Right cardiac atrium (tissue), 5 donors: Measurements from ENCODE around the gene DDX10. TPM values are rescaled to one million over a fixed set of nuclear protein-coding genes. Genes with fewer than 3 reads are reported as not detected.

Experiments
- ATAC-seq, 2 donors: fragments of 200-7000 bp; cut with Tn5 transposase; one replicate each; pipeline versions ENCODE4 v1.8.0 to v1.9.1; 2020; ENCODE audit warnings: moderate library complexity in 2 of 2, mild to moderate bottlenecking in 1 of 2
- DNase-seq, 3 donors: peaks; one replicate each; pipeline ENCODE4 v3.0.0-alpha.2; 2020
- H3K27ac ChIP-seq: one replicate; pipeline ENCODE4 v1.5.1; 2013; ENCODE audit warnings: mild to moderate bottlenecking, low read length, control low read depth, moderate library complexity
- H3K27me3 ChIP-seq: one replicate; pipeline ENCODE4 v1.6.1; 2013; ENCODE audit not compliant: control insufficient read depth, insufficient read depth
- H3K4me1 ChIP-seq: one replicate; pipeline ENCODE4 v1.6.1; 2013; ENCODE audit warnings: low read length; ENCODE audit not compliant: control insufficient read depth, insufficient read depth
- H3K4me3 ChIP-seq: one replicate; pipeline ENCODE4 v1.5.1; 2013; ENCODE audit warnings: low read length, control low read depth
- H3K9me3 ChIP-seq: one replicate; pipeline ENCODE4 v1.6.1; 2013; ENCODE audit warnings: low read length; ENCODE audit not compliant: control insufficient read depth
- WGBS: extraction: QIAGEN DNeasy Blood & Tissue Kit; methylation state at CpG from one replicate; pipeline ENCODE4 v1.1.7; 2013; 5-methylcytosine and 5-hydroxymethylcytosine counted together
- intact Hi-C, 4 donors: fragments of 100-400 bp; cut with DNase I; formaldehyde crosslinking; loops; one replicate each; pipeline versions ENCODE4 v1.11.0 to v1.14.0; 2022 to 2023
- polyA plus RNA-seq: library from polyadenylated mRNA; stranded (reverse); fragments of 200-250 nt; gene quantifications from one replicate; pipeline ENCODE4 v1.2.3, GENCODE V29; 2013
- total RNA-seq, 4 donors: library from RNA; stranded (reverse); fragmentation: NEBNext Ultra II Directional; extraction: Animal tissue kit (Norgen Biotek cat#: 25700); gene quantifications; one replicate each; pipeline ENCODE4 v1.2.1, GENCODE V29; 2021
- donor health status: healthy with polysubstance abuse.
- donor health status: DM: no; HTN: yes; CAD: no.
- donor health status: DM: no; HTN: no; CAD: no.
- donor health status: DM: no; HTN: yes; CAD: no; lungs with severe emphysema.
- donor health status: DM: yes; HTN: yes; CAD: no.

The DDX10 gene
- total and polyA plus RNA-seq, 5 donors: 13.2 to 20.2 (median 14.9) TPM

DNA sequence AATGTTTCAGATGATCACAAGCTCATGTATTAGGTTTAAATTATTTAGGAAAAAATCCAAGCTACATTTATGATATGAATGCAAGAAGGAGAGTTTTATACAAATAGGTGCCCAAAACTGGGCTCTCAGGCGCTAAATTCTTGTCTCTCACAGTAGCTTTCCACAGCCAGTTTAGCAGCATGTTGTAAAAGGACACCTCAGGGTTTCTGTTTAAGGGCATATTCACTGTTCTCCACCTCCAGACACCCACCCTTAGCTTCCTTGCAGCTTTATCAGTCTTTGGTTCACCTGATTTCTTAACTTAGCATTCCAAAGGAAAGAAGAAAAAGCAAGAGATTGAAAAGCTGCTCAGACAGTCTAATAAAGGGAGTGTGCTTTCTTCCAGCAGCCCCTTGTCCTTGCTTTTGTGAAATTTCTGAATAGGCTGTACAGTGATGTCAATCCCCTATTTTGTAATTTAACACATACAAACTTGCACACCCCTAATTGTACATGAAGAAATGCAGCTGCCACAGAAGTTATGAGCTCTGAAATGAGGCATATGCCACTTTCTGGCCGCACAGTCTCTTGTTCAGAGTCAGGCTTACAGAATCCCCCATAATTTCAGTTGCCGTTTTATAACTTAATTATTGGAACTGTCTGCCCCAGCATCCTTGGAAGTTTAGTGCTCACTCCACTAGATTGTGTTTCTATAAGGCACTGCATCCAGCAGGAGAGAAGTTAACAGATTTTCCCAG is 262.1 kb downstream of the DDX10 start:
- Histone ChIP-seq H3K4me1 (no peaks in the 10 kb centered on the region), H3K27me3 (no peaks in the 10 kb centered on the region), H3K4me3 (no peak overlapping the region), H3K27ac (no peak overlapping the region), H3K9me3 (no peaks in the 10 kb centered on the region)
- WGBS: 87% methylated on average over 3 of the region's 3 CpGs
- DNase-seq (no peak), ATAC-seq (no peak)
- intact Hi-C loops: no loop called here

DNA sequence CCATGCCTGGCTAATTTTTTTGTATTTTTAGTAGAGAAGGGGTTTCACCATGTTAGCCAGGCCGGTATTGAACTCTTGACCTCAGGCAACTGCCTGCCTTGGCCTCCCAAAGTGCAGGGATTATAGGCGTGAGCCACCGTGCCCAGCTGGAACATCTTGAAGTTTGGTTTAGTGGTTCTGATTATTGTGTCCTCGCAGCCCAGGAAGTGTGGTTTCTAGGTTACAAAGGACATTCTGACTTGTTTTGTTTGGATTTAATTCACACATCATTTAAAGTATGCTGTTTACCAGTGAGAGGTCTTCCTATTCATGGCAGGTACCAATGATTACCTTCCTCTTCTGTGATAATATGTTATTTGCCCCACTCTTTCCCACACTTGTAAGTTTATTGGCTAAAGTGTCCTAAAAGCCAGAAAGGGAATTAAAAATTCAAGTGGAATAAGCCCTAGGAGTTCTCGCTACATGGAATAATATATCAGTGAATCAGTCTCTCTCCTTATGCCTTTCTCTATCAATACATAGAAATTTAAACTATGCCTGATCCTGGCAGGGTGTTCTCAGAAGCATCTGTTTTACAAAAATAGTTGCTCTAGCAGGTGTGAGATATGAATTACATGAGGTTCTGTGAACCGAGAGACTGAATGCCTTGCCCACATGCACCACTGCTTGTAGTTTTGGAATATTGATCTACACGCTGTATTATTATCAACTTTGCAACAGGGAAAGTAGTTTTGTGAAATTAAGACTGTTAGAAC is 263.1 kb downstream of the DDX10 start:
- no peaks in the 10 kb centered on the region for H3K27me3 ChIP-seq
- DNase-seq (no peak), ATAC-seq (no peak)
- intact Hi-C loops: no loop called here
- WGBS: 75% methylated on average over 7 of the region's 7 CpGs
- H3K27ac ChIP-seq: no peak overlapping the region
- no peaks in the 10 kb centered on the region for H3K9me3 ChIP-seq
- H3K4me3 ChIP-seq: no peak overlapping the region
- H3K4me1 ChIP-seq: no peaks in the 10 kb centered on the region

GRCh38 chr11:108929241-108929640 is 264.4 kb downstream of the DDX10 start:
- H3K27ac ChIP-seq: no peak overlapping the region
- DNase-seq (no peak), ATAC-seq (no peak)
- no peaks in the 10 kb centered on the region for H3K4me1 ChIP-seq
- H3K4me3 ChIP-seq: no peak overlapping the region
- H3K9me3 ChIP-seq: no peaks in the 10 kb centered on the region
- intact Hi-C loops: no loop called here
- H3K27me3 ChIP-seq: no peaks in the 10 kb centered on the region
- WGBS: 98% methylated on average over 1 of the region's 1 CpG

DNA sequence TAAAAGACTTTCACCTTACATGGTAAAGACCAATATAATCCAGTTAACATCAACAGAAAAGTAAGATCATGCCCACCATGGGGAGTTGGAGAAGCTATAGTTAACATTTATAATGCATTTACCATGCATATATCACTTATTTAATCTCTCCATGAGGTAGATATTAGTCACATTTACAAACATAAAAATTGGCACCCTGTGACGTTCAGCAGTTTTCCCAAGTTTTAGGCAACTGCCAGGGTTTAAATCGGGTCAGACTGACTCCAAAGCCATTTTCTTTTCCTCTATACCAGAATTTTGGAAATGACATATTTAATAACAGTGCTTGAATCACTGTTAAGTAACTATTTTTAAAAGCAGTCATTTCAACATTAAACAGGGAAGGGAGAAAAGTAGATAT is 266.3 kb downstream of the DDX10 start:
- intact Hi-C loops: no loop called here
- ATAC-seq (no peak), DNase-seq (no peak)
- H3K4me1 ChIP-seq: no peaks in the 10 kb centered on the region
- no peaks in the 10 kb centered on the region for H3K9me3 ChIP-seq
- WGBS: 88% methylated on average over 2 of the region's 2 CpGs
- no peaks in the 10 kb centered on the region for H3K27me3 ChIP-seq
- H3K4me3 ChIP-seq: no peak overlapping the region
- no peak overlapping the region for H3K27ac ChIP-seq

GRCh38 chr11:108933630-108934029 is 268.8 kb downstream of the DDX10 start:
- ATAC-seq (no peak), DNase-seq (no peak)
- 83% methylated on average over 2 of the region's 2 CpGs for WGBS
- H3K9me3 ChIP-seq: no peaks in the 10 kb centered on the region
- H3K27me3 ChIP-seq: no peaks in the 10 kb centered on the region
- no peaks in the 10 kb centered on the region for H3K4me1 ChIP-seq
- no peak overlapping the region for H3K4me3 ChIP-seq
- intact Hi-C loops: no loop called here
- H3K27ac ChIP-seq: no peak overlapping the region

DNA sequence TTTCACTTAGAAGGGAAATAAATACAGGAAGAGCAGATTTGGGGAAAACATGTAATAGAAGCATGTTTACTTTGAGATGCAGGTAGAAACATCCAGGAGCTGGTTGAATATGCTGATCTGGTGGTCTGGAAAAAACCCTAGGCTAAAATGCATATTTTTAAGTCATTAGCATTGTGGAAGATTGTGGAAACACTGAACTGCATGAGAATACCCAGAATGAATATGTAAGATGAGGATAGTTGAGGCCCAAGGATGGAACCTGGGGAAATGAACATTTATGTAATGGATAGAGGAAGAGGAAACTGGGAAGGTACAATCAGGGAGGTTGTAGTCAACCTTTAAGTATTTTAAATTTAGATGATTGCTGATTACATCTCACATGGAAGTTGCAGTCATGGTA is 269.4 kb downstream of the DDX10 start:
- Histone ChIP-seq H3K4me3 (no peak overlapping the region), H3K9me3 (no peaks in the 10 kb centered on the region), H3K4me1 (no peaks in the 10 kb centered on the region), H3K27me3 (no peaks in the 10 kb centered on the region), H3K27ac (no peak overlapping the region)
- intact Hi-C loops: no loop called here
- DNase-seq: no peak
- ATAC-seq: no peak

DNA sequence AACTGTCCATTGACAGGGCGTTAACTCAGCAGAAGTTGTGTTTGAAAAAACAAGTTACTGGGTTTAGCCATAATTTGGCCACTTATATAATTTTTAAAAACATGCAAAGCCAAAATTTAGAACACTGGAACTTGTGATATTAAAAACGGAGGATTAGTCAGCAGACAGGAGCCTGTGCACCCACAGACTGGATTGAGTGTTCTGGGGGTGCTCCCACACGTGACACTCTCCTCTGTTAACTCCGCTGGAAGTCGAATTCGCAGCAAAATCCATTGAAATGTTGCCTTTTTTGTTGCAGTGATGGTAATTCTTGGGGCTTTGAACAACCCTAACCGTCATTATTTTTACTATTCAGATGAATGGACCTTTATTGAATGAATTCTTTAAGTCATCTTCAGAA is 269.8 kb downstream of the DDX10 start:
- Histone ChIP-seq H3K4me3 (no peak overlapping the region), H3K4me1 (no peaks in the 10 kb centered on the region), H3K27ac (no peak overlapping the region), H3K27me3 (no peaks in the 10 kb centered on the region), H3K9me3 (no peaks in the 10 kb centered on the region)
- intact Hi-C loops: no loop called here
- no peak for ATAC-seq
- no peak for DNase-seq
- 96% methylated on average over 7 of the region's 7 CpGs for WGBS

DNA sequence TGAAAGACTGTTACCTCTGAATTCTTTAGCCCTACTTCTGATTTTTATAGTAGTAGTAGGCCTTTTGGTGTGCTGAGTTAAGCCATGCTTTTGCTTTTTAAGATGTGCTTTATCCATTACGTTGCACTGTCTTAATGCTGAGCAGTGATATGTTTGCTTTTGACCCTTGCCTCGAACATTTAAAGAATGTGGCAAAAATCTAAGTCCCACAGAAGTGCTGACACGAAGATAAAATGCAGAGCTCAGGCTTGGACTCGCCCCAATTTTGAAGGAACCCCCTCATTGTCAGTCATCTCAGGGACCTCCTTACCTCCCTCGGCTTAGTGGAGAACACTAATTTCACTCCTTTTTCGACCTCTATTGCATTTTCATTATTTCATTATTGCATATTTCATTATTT is 272.9 kb downstream of the DDX10 start:
- intact Hi-C loops: no loop called here
- H3K27ac ChIP-seq: no peak overlapping the region
- H3K9me3 ChIP-seq: no peaks in the 10 kb centered on the region
- ATAC-seq (no peak), DNase-seq (no peak)
- H3K4me3 ChIP-seq: no peak overlapping the region
- H3K27me3 ChIP-seq: no peaks in the 10 kb centered on the region
- 57% methylated on average over 6 of the region's 6 CpGs for WGBS
- no peaks in the 10 kb centered on the region for H3K4me1 ChIP-seq

GRCh38 chr11:108938604-108939003 is 273.7 kb downstream of the DDX10 start:
- ATAC-seq (no peak), DNase-seq (no peak)
- no peak overlapping the region for H3K27ac ChIP-seq
- H3K9me3 ChIP-seq: no peaks in the 10 kb centered on the region
- 54% methylated on average over 1 of the region's 1 CpG for whole genome bisulfite sequencing
- no peaks in the 10 kb centered on the region for H3K27me3 ChIP-seq
- H3K4me1 ChIP-seq: no peaks in the 10 kb centered on the region
- H3K4me3 ChIP-seq: no peak overlapping the region
- intact Hi-C loops: no loop called here

GRCh38 chr11:108939135-108939534 is 274.3 kb downstream of the DDX10 start:
- DNase-seq (no peak), ATAC-seq (no peak)
- WGBS: 97% methylated on average over 1 of the region's 1 CpG
- H3K4me3 ChIP-seq: no peak overlapping the region
- no peaks in the 10 kb centered on the region for H3K9me3 ChIP-seq
- no peaks in the 10 kb centered on the region for H3K4me1 ChIP-seq
- intact Hi-C loops: no loop called here
- H3K27me3 ChIP-seq: no peaks in the 10 kb centered on the region
- H3K27ac ChIP-seq: no peak overlapping the region

- no peak overlapping the region for H3K4me3 ChIP-seq
- intact Hi-C loops: no loop called here
Measured at GRCh38 chr11:108943853-108944252, 279.0 kb downstream of the DDX10 start.

More at GRCh38 chr11:108943853-108944252, 279.0 kb downstream of the DDX10 start:
- WGBS: 92% methylated on average over 4 of the region's 4 CpGs
- Histone ChIP-seq H3K27me3 (no peaks in the 10 kb centered on the region), H3K4me1 (no peaks in the 10 kb centered on the region), H3K9me3 (no peaks in the 10 kb centered on the region), H3K27ac (no peak overlapping the region)
- DNase-seq (no peak), ATAC-seq (no peak)
